H9 (cell line): ENCODE measurements around the gene CERS1. TPM values are rescaled to one million over a fixed set of nuclear protein-coding genes. Genes with fewer than 3 reads are reported as not detected.

Experiments
- DNase-seq: peaks from one replicate; pipeline ENCODE4 v3.0.0-alpha.2; 2017
- H2AFZ ChIP-seq: one replicate; pipeline ENCODE4 v1.6.1; 2013; ENCODE audit warnings: mild to moderate bottlenecking, low read length, control low read depth, moderate library complexity
- H2AK5ac ChIP-seq: 2 replicates; pipeline ENCODE4 v1.6.1; 2013; ENCODE audit warnings: low read length, control low read depth, mixed read lengths; ENCODE audit not compliant: insufficient read length
- H2BK120ac ChIP-seq: one replicate; pipeline ENCODE4 v1.6.1; 2013; ENCODE audit warnings: low read depth, mild to moderate bottlenecking, low read length, control low read depth, inconsistent platforms; ENCODE audit not compliant: poor library complexity, severe bottlenecking
- H2BK12ac ChIP-seq: 2 replicates; pipeline ENCODE4 v1.6.1; 2013; ENCODE audit warnings: low read length, control low read depth, mixed read lengths, low read depth; ENCODE audit not compliant: insufficient read length
- H2BK15ac ChIP-seq: 2 replicates; pipeline ENCODE4 v1.6.1; 2013; ENCODE audit warnings: low read depth, low read length, control low read depth
- H2BK20ac ChIP-seq: one replicate; pipeline ENCODE4 v1.6.1; 2013; ENCODE audit warnings: low read depth, mild to moderate bottlenecking, low read length, control low read depth, inconsistent platforms; ENCODE audit not compliant: poor library complexity, severe bottlenecking
- H2BK5ac ChIP-seq: 2 replicates; pipeline ENCODE4 v1.6.1; 2013; ENCODE audit warnings: low read length, control low read depth, mixed read lengths; ENCODE audit not compliant: insufficient read length
- H3K14ac ChIP-seq: 2 replicates; pipeline ENCODE4 v1.6.1; 2013; ENCODE audit warnings: low read length, control low read depth; ENCODE audit not compliant: insufficient read depth
- H3K18ac ChIP-seq: 2 replicates; pipeline ENCODE4 v1.6.1; 2013; ENCODE audit warnings: low read depth, mild to moderate bottlenecking, mixed read lengths, low read length, control low read depth; ENCODE audit not compliant: insufficient read length
- H3K23ac ChIP-seq: 2 replicates; pipeline ENCODE4 v1.6.1; 2013; ENCODE audit warnings: low read length, control low read depth, mixed read lengths, low read depth; ENCODE audit not compliant: insufficient read length
- H3K23me2 ChIP-seq: 2 replicates; pipeline ENCODE4 v1.6.1; 2013; ENCODE audit warnings: low read depth, mild to moderate bottlenecking, mixed read lengths, low read length, control low read depth; ENCODE audit not compliant: insufficient read length, poor library complexity, severe bottlenecking
- H3K27ac ChIP-seq: 2 replicates; pipeline ENCODE4 v1.5.1; 2013; ENCODE audit warnings: low read length, control low read depth, mixed read lengths, low read depth; ENCODE audit not compliant: insufficient read length
- H3K27me3 ChIP-seq: 2 replicates; pipeline ENCODE4 v1.6.1; 2013; ENCODE audit warnings: low read length, control low read depth, inconsistent platforms; ENCODE audit not compliant: insufficient read depth
- H3K4ac ChIP-seq: 2 replicates; pipeline ENCODE4 v1.6.1; 2013; ENCODE audit warnings: low read depth, mild to moderate bottlenecking, control low read depth, inconsistent platforms, low read length, moderate library complexity
- H3K4me1 ChIP-seq: 2 replicates; pipeline ENCODE4 v1.6.1; 2013; ENCODE audit warnings: low read length, control low read depth, inconsistent platforms; ENCODE audit not compliant: insufficient read depth
- H3K4me2 ChIP-seq: 2 replicates; pipeline ENCODE4 v1.6.1; 2013; ENCODE audit warnings: low read length, control low read depth, mixed read lengths; ENCODE audit not compliant: insufficient read length, insufficient read depth
- H3K56ac ChIP-seq: 2 replicates; pipeline ENCODE4 v1.6.1; 2013; ENCODE audit warnings: low read depth, mild to moderate bottlenecking, mixed read lengths, low read length, control low read depth; ENCODE audit not compliant: insufficient read length
- H3K79me1 ChIP-seq: 2 replicates; pipeline ENCODE4 v1.6.1; 2013; ENCODE audit warnings: low read depth, mild to moderate bottlenecking, moderate library complexity, low read length, control low read depth, inconsistent platforms; ENCODE audit not compliant: insufficient read depth, poor library complexity, severe bottlenecking
- H3K79me2 ChIP-seq: 2 replicates; pipeline ENCODE4 v1.6.1; 2013; ENCODE audit warnings: low read length, control low read depth, inconsistent platforms; ENCODE audit not compliant: insufficient read depth
- H3K9ac ChIP-seq: 2 replicates; pipeline ENCODE4 v1.6.1; 2013; ENCODE audit warnings: low read length, control low read depth, mixed read lengths; ENCODE audit not compliant: insufficient read length; ENCODE audit errors: extremely low read depth
- H3K9me3 ChIP-seq: one replicate; pipeline ENCODE4 v1.6.1; 2013; ENCODE audit warnings: low read depth, low read length, inconsistent platforms; ENCODE audit not compliant: control insufficient read depth
- H3T11ph ChIP-seq: one replicate; pipeline ENCODE4 v1.6.1; 2013; ENCODE audit warnings: mild to moderate bottlenecking, low read length, control low read depth, inconsistent platforms
- H4K20me1 ChIP-seq: one replicate; pipeline ENCODE4 v1.6.1; 2013; ENCODE audit not compliant: control insufficient read depth, insufficient read length, insufficient read depth
- H4K5ac ChIP-seq: 2 replicates; pipeline ENCODE4 v1.6.1; 2013; ENCODE audit warnings: low read depth, mild to moderate bottlenecking, mixed read lengths, low read length, control low read depth; ENCODE audit not compliant: insufficient read length
- H4K8ac ChIP-seq: replicated peaks from 2 replicates; pipeline ENCODE4 v1.6.1; 2013; ENCODE audit warnings: low read length, control low read depth, mixed read lengths, low read depth; ENCODE audit not compliant: insufficient read length
- H4K91ac ChIP-seq: 2 replicates; pipeline ENCODE4 v1.6.1; 2013; ENCODE audit warnings: low read depth, mild to moderate bottlenecking, moderate library complexity, mixed read lengths, low read length, control low read depth; ENCODE audit not compliant: insufficient read length
- H3K27ac Mint-ChIP-seq, 3 experiments: 2 replicates in 2 of 3; 3 replicates in 1 of 3; pipeline ENCODE4 v1.8.0; 2020 to 2021; ENCODE audit warnings: mixed read lengths in 3 of 3, mild to moderate bottlenecking in 1 of 3, moderate library complexity in 1 of 3
- H3K27me3 Mint-ChIP-seq: 2 replicates; pipeline ENCODE4 v1.8.0; 2021; ENCODE audit warnings: low read depth, mild to moderate bottlenecking, moderate library complexity, mixed read lengths
- H3K36me3 Mint-ChIP-seq, 3 experiments: 2 replicates in 2 of 3; 3 replicates in 1 of 3; pipeline ENCODE4 v1.8.0; 2020 to 2021; ENCODE audit warnings: low read depth in 3 of 3, mixed read lengths in 3 of 3; ENCODE audit not compliant: insufficient read depth in 1 of 3
- H3K4me1 Mint-ChIP-seq, 2 experiments: 2 replicates each; pipeline ENCODE4 v1.8.0; 2020; ENCODE audit warnings: mixed read lengths in 2 of 2
- H3K4me3 Mint-ChIP-seq, 2 experiments: 2 replicates in 1 of 2; 3 replicates in 1 of 2; pipeline ENCODE4 v1.8.0; 2020 to 2021; ENCODE audit warnings: mild to moderate bottlenecking in 2 of 2, mixed read lengths in 2 of 2, moderate library complexity in 1 of 2
- H3K9me3 Mint-ChIP-seq, 2 experiments: 2 replicates in 1 of 2; 3 replicates in 1 of 2; pipeline ENCODE4 v1.8.0; 2020; ENCODE audit warnings: mild to moderate bottlenecking in 2 of 2, mixed read lengths in 2 of 2, moderate library complexity in 1 of 2
- CTCF ChIP-seq: fragments of 200-600 bp; sonication (generic); conservative IDR thresholded peaks from 3 replicates; pipeline ENCODE4 v1.8.0; 2021; ENCODE audit warnings: antibody characterized with exemption, mild to moderate bottlenecking
- WGBS: extraction: QIAGEN DNeasy Blood & Tissue Kit; methylation state at CpG from one replicate; pipeline ENCODE4 v1.1.7; 2013; ENCODE audit warnings: missing lambda C conversion rate, low lambda C conversion rate, mixed read lengths; ENCODE audit not compliant: insufficient read length; ENCODE audit errors: extremely low coverage; 5-methylcytosine and 5-hydroxymethylcytosine counted together
- total RNA-seq: library from RNA; stranded (reverse); gene quantifications from 2 replicates; pipeline ENCODE4 v1.2.1, GENCODE V29; 2021

Gene CERS1
- total RNA-seq, 1 experiment from 2014 or later: 19.3 TPM

DNA sequence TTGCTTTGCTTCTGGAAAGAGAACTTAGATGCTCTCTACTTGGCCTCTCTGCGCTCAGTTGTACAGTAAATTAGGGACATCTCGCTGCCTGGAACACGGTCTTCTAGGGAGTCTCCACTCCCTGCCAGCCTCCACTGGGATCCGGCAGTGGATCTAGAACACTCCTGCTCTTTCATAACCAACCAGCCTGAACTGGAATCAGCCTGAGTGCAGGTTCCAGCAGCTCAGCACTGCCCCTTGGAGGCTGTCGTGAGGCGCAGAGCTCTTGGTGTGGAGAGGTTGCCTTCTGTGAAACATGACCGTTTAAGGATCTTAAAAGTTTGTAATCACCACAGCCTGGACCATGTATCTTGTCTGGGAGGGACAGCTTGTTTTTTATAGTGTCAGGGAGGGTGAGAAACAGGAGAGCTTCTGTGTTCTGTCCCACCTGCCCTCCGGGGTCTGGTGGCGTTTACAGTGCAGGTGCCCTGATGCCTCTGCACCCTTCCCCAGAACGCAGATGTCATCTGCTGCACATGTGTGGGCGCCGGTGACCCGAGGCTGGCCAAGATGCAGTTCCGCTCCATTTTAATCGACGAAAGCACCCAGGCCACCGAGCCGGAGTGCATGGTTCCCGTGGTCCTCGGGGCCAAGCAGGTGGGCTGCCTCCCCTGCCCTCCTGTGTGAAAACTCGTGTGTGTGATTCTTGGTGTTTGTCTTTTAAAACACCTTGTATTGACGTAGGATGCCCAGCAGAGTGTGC is 39.4 kb downstream of the CERS1 start:
- Histone ChIP-seq H3K9me3 (no peaks in the 10 kb centered on the region), H3K56ac (no peak overlapping the region), H3K4me1 (no peaks in the 10 kb centered on the region), H4K20me1 (no peaks in the 10 kb centered on the region), H3K79me1 (no peaks in the 10 kb centered on the region), H4K5ac (no peak overlapping the region), H3K18ac (no peak overlapping the region), H4K8ac (no peak overlapping the region), H3K27ac (no peak overlapping the region), H3K23ac (no peak overlapping the region), H2BK120ac (no peak overlapping the region), H2AK5ac (no peak overlapping the region), H3K23me2 (no peaks in the 10 kb centered on the region), H3K79me2 (no peaks in the 10 kb centered on the region), H2BK5ac (no peak overlapping the region), H2BK15ac (no peak overlapping the region), H3K27me3 (no peaks in the 10 kb centered on the region), H2BK20ac (no peak overlapping the region), H2BK12ac (no peak overlapping the region), H3K14ac (no peak overlapping the region), H3T11ph (no peak overlapping the region), H4K91ac (no peak overlapping the region), H2AFZ (no peak overlapping the region), H3K9ac (no peak overlapping the region), H3K4me2 (no peak overlapping the region), H3K4ac (no peak overlapping the region)
- Mint-ChIP-seq H3K4me1 (no peaks in the 10 kb centered on the region), H3K36me3 (peaks cover 45 to 93% (median 87%) of the 10 kb centered on the region in 3 experiments), H3K27me3 (no peaks in the 10 kb centered on the region), H3K9me3 (no peaks in the 10 kb centered on the region), H3K27ac (peak overlapping the region; percentile 41 to 93 (median 75); a peak in 4 of 7 replicates), H3K4me3 (no peak overlapping the region)
- no peak for DNase-seq
- WGBS: no CpG with 5 or more reads among the region's 22 CpGs
- TF ChIP-seq CTCF: peak; percentile 52
